GM10847 (cell line): ENCODE data around the gene UIMC1.

ENCODE experiments used
- POLR2A ChIP-seq: IDR thresholded peaks from 2 replicates; pipeline ENCODE4 v1.6.1; 2011; ENCODE audit not compliant: insufficient read length; ENCODE audit errors: extremely low read depth

The UIMC1 gene

DNA sequence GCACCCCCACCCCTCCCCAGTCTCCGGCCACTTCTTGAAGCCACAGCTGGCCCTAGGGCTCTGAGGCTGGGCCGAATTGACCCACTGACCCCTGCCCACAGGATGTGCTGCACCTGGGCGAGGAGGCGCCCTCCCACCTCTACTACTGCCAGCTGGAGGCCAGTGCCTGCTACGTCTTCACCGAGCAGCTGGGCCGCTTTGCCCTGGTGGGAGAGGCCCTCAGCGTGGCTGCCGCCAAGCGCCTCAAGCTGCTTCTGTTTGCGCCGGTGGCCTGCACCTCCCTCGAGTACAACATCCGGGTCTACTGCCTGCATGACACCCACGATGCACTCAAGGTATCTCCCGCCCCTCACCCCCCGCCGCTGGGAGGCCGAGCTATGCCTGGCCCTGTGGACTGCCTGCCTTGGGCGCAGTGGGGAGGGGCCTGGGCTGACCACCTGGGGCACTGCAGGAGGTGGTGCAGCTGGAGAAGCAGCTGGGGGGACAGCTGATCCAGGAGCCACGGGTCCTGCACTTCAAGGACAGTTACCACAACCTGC lies 128.7 kb downstream of the UIMC1 start:
- no peak for TF ChIP-seq POLR2A

DNA sequence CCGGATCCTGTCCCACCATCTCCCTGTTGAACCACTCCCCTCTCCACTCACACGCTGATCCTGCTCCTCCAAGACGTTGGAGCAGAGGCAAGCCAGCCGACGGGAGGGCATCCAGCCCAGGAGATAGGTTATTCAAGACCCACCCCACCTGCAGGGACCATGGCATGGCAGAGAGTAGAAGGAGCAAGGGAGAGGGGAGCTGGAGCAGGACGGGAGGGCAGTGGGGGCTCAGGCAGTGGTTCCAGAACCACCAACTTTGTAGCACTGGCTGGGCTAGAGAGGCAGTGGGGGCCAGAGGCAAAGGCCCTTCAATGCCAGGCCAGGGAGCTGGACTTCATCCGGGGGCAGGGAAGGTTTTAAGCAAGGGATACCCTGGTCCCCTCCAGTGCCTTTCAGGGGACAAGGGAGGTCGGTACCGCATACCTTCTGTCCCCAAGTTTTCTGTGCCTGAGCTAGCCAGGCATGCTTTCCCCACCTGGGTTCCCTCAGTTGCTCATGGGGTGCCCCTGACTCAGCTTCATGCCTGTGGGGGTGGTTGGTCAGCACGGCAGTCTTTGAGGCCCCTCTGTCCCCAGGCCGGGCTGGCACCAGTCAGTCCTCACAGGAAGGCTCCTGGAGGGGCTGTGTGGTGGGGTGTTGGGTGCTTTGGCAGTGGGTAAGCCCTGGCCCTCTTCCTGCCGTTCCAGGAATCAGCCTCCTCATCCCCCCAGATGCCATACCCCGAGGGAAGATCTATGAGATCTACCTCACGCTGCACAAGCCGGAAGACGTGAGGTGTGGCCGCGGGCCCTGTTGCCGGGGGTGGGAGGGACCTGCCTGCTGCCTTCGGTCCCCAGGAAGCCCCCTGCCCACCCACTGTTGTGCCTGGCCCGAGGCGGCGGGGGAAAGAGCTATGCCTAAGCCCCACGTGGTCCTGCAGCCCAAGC lies 129.8 kb downstream of the UIMC1 start:
- TF ChIP-seq POLR2A = no peak

DNA sequence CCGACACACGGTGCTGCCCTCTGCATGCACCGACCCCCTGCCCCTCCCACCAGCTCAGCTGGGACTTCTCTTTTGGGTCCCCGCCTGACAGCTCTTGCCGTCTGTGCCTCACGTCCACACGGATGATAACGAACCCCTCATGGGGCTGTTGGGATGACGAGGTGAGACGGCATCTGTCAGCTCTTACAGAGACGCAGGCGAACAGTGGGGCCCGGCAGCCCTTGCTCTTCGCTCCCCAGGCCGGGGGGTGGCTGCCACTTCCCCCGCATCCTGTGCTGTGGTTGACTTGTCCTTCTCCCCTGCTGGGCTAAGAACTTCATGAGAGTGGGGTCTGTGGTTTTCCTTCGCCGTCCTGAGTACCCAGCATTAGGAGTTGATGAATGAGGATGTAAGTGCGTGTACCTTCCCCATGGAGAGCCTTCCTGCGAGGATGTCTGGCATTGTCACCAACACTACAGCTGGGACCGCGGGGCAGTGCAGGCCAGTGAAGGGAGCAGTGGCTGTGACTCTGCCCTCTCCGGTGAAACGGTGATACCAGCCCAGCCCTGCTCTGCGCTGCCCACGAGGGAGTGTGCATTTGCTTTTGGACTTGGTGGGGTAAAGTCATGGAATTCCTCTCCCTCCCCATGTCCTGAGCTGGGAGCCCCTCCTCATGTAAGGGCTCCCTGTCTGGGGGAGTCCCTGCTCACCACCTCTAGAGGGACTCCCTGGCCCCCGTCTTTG lies 130.6 kb downstream of the UIMC1 start:
- no peak for TF ChIP-seq POLR2A

DNA sequence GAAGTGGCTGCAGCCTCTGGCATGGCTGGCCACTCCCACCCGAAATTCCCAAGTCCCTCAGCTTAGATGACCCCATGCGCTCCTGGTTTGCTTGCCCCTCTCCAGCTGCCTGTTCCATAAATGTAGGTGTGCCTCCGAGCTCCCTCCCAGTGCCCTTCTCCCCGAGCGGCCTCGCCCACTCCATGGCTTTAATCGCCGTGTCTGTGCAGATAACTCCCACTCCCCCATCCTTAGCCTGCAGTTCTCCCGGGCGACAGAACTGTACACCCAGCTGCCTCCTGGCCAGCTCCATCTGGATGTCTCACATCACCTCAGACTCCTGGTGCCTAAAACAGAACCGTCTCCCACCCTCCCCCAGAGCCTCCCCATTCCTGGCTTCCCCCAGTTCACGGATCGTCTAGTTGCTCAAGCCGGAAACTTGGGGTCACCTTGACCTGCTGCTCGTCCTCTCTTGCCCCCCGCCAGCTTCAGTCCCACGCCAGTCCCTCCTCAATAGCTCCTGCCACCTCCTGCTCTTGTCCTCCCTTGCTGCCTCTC lies 131.5 kb downstream of the UIMC1 start:
- TF ChIP-seq POLR2A = no peak

DNA sequence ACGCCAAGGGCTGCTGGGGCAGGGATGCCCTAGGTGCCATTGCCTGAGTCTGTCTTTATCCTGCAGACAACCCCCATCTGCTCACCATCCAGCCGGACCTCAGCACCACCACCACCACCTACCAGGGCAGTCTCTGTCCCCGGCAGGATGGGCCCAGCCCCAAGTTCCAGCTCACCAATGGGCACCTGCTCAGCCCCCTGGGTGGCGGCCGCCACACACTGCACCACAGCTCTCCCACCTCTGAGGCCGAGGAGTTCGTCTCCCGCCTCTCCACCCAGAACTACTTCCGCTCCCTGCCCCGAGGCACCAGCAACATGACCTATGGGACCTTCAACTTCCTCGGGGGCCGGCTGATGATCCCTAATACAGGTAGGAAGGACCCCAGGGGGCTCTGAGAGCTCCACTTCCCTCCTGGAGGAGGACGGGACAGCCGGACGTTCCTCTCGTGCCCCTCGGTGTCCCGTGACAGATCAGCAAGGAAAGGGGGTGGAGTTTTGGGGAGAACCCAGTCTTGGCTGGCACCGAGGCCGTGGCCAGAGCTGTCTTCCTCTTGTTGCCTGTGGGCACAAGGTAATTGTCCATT lies 132.3 kb downstream of the UIMC1 start:
- TF ChIP-seq POLR2A = no peak

DNA sequence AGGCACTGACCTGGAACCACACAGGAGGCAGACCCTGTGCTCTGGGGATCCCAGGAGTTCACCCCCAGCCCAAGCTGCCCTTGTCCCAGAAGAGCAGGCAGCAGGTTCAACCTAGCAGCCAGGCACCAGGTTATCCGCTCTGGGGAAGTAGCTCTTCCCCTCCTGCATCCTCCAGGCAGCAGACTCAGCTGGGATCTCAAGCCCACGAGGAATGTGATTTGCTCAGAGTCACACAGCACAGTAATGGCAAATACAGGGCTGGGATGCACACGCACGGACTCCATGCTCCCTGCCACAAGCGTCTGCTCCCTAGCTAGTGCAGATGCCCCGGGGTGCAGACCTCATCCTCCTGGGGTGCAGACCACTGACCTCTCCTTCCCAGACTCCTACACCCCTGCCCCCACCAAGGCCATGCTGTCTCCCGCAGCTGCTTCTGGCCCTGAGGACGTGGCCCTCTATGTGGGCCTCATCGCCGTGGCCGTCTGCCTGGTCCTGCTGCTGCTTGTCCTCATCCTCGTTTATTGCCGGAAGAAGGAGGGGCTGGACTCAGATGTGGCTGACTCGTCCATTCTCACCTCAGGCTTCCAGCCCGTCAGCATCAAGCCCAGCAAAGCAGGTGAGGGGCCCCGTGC lies 132.9 kb downstream of the UIMC1 start:
- no peak for TF ChIP-seq POLR2A

DNA sequence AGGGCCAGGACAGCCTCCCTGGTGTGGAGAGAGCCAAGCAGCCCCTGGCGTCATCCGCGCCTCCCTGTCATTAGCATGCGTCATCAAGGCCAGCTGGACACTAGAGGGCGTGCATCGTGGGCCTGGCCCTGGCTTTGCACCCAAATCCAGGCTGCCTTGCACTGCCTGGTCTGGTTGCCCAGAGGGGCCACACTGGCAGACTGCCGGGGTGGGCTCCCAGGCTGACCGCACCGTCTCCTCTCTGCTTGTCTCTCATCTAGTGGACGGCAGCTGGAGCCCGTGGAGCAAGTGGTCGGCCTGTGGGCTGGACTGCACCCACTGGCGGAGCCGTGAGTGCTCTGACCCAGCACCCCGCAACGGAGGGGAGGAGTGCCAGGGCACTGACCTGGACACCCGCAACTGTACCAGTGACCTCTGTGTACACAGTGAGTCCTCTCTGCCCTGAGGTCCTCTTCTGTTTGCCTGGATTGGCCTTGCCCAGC lies 136.4 kb downstream of the UIMC1 start:
- TF ChIP-seq POLR2A = no peak

DNA sequence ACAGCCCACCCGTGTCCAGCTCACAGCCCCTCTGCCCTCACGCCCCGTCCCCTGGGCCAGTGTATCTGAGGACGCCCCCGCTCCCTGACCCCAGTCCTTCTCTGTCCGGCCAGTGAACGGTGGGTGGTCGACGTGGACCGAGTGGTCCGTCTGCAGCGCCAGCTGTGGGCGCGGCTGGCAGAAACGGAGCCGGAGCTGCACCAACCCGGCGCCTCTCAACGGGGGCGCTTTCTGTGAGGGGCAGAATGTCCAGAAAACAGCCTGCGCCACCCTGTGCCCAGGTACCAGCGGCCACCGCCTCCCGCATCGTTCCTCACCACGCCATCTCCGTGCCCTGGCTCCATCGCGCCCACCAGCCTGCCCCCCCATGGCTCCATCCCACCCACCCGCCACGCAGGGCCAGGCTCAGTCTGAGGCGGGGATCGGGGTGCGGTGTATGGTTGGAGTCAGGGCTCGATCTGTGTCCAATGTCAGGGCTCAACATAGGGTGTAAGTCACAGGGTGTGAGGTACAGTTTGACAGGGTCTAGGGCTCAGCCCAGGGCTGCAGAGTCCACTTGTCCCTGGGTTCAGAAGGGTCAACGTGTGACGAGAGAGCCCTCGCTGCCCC lies 137.0 kb downstream of the UIMC1 start:
- TF ChIP-seq POLR2A = no peak

DNA sequence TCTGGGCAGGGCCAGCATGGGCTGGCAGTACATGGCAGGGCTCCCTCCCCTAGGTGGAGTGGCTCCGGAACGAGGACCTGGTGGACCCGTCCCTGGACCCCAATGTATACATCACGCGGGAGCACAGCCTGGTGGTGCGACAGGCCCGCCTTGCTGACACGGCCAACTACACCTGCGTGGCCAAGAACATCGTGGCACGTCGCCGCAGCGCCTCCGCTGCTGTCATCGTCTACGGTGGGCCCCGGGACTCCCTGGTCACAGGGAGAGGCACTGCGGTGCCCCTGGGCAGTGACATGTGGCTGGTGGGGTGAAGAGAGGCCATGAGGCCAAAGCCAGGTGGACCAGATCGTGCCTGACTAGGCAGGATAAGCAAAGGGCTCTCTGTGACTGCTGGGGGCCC lies 137.8 kb downstream of the UIMC1 start:
- TF ChIP-seq POLR2A = no peak

DNA sequence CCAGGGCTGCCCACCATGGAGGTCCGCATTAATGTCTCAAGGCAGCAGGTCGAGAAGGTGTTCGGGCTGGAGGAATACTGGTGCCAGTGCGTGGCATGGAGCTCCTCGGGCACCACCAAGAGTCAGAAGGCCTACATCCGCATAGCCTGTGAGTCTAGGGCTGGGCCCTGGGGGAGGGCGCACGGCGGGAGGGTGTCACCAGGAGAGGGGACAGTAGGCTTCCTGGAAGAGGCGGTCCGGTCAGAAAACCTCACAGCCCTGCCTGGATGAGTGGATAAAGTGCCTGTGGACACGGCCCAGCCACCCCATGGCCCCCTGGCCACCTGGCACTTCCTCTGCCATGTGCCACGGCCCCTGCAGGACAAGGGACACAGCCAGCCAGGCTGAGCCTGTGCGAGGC lies 138.5 kb downstream of the UIMC1 start:
- TF ChIP-seq POLR2A = no peak

DNA sequence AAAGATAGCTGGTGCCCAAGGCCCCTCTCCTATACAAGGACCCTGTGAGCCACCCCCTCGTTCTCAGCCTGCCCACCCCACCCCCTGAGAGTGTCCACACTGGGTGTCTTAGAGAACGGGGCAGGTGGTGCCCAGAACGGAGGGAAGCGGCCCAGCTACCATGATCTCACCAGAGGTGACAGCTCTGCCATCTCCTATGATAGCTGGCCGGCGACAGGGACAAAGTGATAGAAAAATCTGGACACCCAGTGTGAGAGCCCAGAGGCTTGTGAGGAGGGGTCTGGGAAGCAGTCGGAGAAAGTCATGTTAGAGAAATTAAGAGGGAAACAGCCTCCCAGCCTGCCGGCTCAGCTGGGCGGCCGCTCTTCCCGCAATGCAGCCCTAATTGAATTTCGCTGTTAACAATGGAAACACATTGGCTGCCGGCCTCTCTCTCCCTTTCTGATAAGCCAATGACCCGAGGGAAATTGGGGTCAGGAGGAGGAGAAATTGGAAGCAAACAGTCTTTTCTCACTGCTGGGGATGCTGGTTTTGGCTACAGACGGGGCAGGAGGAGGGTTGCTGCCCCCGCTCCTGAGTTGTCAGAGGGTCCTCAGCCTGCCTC lies 139.8 kb downstream of the UIMC1 start:
- TF ChIP-seq POLR2A = no peak

DNA sequence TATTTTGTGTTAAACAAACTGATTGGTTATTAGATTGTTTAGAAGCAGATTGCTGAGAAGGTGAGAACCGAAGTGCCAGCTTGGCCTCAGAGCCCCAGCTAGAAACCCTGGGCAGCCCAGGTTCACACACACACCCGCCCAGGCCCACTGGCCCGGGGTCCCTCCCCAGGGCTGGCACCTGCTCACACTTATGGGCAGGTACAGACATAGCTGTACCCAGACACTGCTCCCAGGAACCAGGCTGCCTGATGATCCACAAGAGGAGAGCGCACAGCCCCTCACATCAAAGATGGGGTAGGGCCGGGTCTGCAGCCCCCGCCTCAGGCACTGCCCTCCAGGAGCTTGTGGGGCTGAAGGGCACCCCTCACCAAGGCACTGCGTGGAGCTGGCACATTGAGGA lies 140.6 kb downstream of the UIMC1 start:
- no peak for TF ChIP-seq POLR2A

DNA sequence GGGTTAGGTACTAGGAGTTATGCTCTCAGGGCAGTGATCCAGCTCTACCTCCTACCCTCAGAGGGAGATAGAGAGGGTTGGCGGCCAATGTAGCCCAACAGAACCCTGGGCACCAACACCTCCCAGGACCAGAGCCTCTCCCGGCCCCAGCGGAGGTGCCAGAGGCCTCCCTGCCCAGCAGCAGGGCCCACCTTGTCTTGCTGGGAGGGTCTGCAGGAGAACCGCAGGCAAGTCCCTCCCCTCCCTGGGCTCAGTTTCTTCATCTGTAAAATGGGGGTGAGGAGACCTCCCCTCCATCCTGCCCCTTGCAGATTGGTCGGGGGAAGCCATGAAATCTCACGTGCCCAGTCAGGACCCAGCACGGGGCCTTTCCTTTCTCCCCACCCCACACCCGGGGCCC lies 141.8 kb downstream of the UIMC1 start:
- no peak for TF ChIP-seq POLR2A

DNA sequence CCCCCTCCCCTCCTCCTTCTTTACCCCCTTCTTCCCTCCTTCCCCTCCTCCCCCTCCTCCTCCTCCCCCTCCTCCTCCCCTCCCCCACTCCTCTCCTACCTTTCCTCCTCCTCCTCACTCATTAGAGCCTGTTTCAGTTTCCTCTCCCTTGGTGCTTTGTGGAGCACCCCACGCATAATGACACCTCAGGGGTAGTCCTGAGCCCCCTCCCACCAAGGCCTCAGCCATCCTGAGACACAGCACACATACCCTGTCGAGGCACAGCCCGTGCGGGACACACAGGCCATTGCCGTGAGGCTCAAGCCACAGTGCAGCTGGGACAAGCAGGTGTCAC lies 142.8 kb downstream of the UIMC1 start:
- TF ChIP-seq POLR2A = no peak
